GM10847 (cell line): Measurements from ENCODE around the gene OTOS.

Source experiments
- POLR2A ChIP-seq: IDR thresholded peaks from 2 replicates; pipeline ENCODE4 v1.6.1; 2011; ENCODE audit not compliant: insufficient read length; ENCODE audit errors: extremely low read depth

OTOS gene

GRCh38 chr2:240146627-240147278 lies 6.3 kb upstream of the OTOS start:
- no peak for TF ChIP-seq POLR2A

GRCh38 chr2:240146141-240146561 lies 5.7 kb upstream of the OTOS start:
- no peak for TF ChIP-seq POLR2A

- TF ChIP-seq POLR2A, result no peak
Measured at GRCh38 chr2:240145461-240145860, 5.0 kb upstream of the OTOS start.

GRCh38 chr2:240144649-240145261 lies 4.3 kb upstream of the OTOS start:
- no peak for TF ChIP-seq POLR2A

- no peak for TF ChIP-seq POLR2A
Measured at GRCh38 chr2:240143801-240144648, 3.6 kb upstream of the OTOS start.

- TF ChIP-seq POLR2A, result no peak
Measured at GRCh38 chr2:240143276-240143675, 2.8 kb upstream of the OTOS start.

- TF ChIP-seq POLR2A, result no peak
Measured at GRCh38 chr2:240142859-240143258, 2.4 kb upstream of the OTOS start.

GRCh38 chr2:240142256-240142775 lies 1.9 kb upstream of the OTOS start:
- TF ChIP-seq POLR2A, result no peak

GRCh38 chr2:240141736-240142135 lies 1.3 kb upstream of the OTOS start:
- TF ChIP-seq POLR2A, result no peak

- no peak for TF ChIP-seq POLR2A
Measured at GRCh38 chr2:240140920-240141319, 462 bp upstream of the OTOS start.

- no peak for TF ChIP-seq POLR2A
Measured at GRCh38 chr2:240139666-240140393, 628 bp downstream of the OTOS start.

GRCh38 chr2:240139011-240139441 lies 1.4 kb downstream of the OTOS start:
- no peak for TF ChIP-seq POLR2A

- TF ChIP-seq POLR2A, result no peak
Measured at GRCh38 chr2:240138254-240138984, 2.0 kb downstream of the OTOS start.

GRCh38 chr2:240137596-240138253 lies 2.7 kb downstream of the OTOS start:
- no peak for TF ChIP-seq POLR2A
